HAP-1 (cell line): ENCODE results near the gene TEPSIN.

Experiments
- DNase-seq, 2 experiments: peaks; one replicate each; pipeline ENCODE4 v3.0.0-alpha.2; 2016 to 2020; ENCODE audit warnings: low spot score in 2 of 2
- H3K27me3 ChIP-seq: fragments of 250-450 bp; sonication (Bioruptor Pico); 2 replicates; pipeline ENCODE4 v1.5.1; 2020; ENCODE audit warnings: low read depth, mild to moderate bottlenecking, moderate library complexity
- H3K36me3 ChIP-seq: fragments of 250-450 bp; sonication (Bioruptor Pico); replicated peaks from 2 replicates; pipeline ENCODE4 v1.5.1; 2020; ENCODE audit warnings: mild to moderate bottlenecking
- H3K4me1 ChIP-seq: fragments of 250-450 bp; sonication (Bioruptor Pico); 2 replicates; pipeline ENCODE4 v1.5.1; 2020; ENCODE audit warnings: mild to moderate bottlenecking
- H3K4me3 ChIP-seq: fragments of 250-450 bp; sonication (Bioruptor Pico); 2 replicates; pipeline ENCODE4 v1.5.1; 2020; ENCODE audit warnings: mild to moderate bottlenecking, moderate library complexity
- H3K9me3 ChIP-seq: fragments of 250-450 bp; sonication (Bioruptor Pico); 2 replicates; pipeline ENCODE4 v1.5.1; 2020; ENCODE audit warnings: mild to moderate bottlenecking, moderate library complexity
- in situ Hi-C: fragments of 300-500 bp; cut with MboI; formaldehyde crosslinking; loops from 3 replicates; pipeline ENCODE4 v1.14.3; 2020; ENCODE audit warnings: low sequenced_read_pairs, inconsistent platforms, mixed read lengths

Gene TEPSIN

GRCh38 chr17:81194941-81195901 is 43.6 kb downstream of the TEPSIN start:
- no peaks in the 10 kb centered on the region for H3K4me1 ChIP-seq
- H3K9me3 ChIP-seq, result no peaks in the 10 kb centered on the region
- H3K4me3 ChIP-seq, result no peak overlapping the region
- H3K36me3 ChIP-seq, result peaks cover 16% of the 10 kb centered on the region
- DNase-seq, result no peak
- no peaks in the 10 kb centered on the region for H3K27me3 ChIP-seq
- in situ Hi-C loops, result no loop called here

GRCh38 chr17:81194225-81194760 is 44.6 kb downstream of the TEPSIN start:
- no peak for DNase-seq
- no peaks in the 10 kb centered on the region for H3K4me1 ChIP-seq
- no peaks in the 10 kb centered on the region for H3K9me3 ChIP-seq
- in situ Hi-C loops, result no loop called here
- peaks cover 17% of the 10 kb centered on the region for H3K36me3 ChIP-seq
- no peak overlapping the region for H3K4me3 ChIP-seq
- H3K27me3 ChIP-seq, result no peaks in the 10 kb centered on the region

- Histone ChIP-seq H3K36me3 (peaks cover 17% of the 10 kb centered on the region), H3K9me3 (no peaks in the 10 kb centered on the region), H3K4me1 (no peaks in the 10 kb centered on the region), H3K27me3 (no peaks in the 10 kb centered on the region), H3K4me3 (no peak overlapping the region)
- no peak for DNase-seq
- in situ Hi-C loops, result no loop called here
Measured at GRCh38 chr17:81193470-81194224, 45.2 kb downstream of the TEPSIN start.

GRCh38 chr17:81193051-81193410 is 45.8 kb downstream of the TEPSIN start:
- peaks cover 17% of the 10 kb centered on the region for H3K36me3 ChIP-seq
- no peak overlapping the region for H3K4me3 ChIP-seq
- DNase-seq, result no peak
- no peaks in the 10 kb centered on the region for H3K27me3 ChIP-seq
- no peaks in the 10 kb centered on the region for H3K9me3 ChIP-seq
- in situ Hi-C loops, result no loop called here
- H3K4me1 ChIP-seq, result no peaks in the 10 kb centered on the region

GRCh38 chr17:81192386-81193050 is 46.3 kb downstream of the TEPSIN start:
- in situ Hi-C loops, result no loop called here

GRCh38 chr17:81191646-81192045 is 47.2 kb downstream of the TEPSIN start:
- Histone ChIP-seq H3K27me3 (no peaks in the 10 kb centered on the region), H3K4me3 (no peak overlapping the region), H3K9me3 (no peaks in the 10 kb centered on the region), H3K36me3 (peaks cover 16% of the 10 kb centered on the region), H3K4me1 (no peaks in the 10 kb centered on the region)
- in situ Hi-C loops, result no loop called here
- no peak for DNase-seq

More at GRCh38 chr17:81192386-81193050, 46.3 kb downstream of the TEPSIN start:
- peaks cover 17% of the 10 kb centered on the region for H3K36me3 ChIP-seq
- no peaks in the 10 kb centered on the region for H3K27me3 ChIP-seq
- no peaks in the 10 kb centered on the region for H3K9me3 ChIP-seq
- no peak for DNase-seq
- no peak overlapping the region for H3K4me3 ChIP-seq
- no peaks in the 10 kb centered on the region for H3K4me1 ChIP-seq

GRCh38 chr17:81191116-81191515 is 47.7 kb downstream of the TEPSIN start:
- DNase-seq, result no peak
- Histone ChIP-seq H3K9me3 (no peaks in the 10 kb centered on the region), H3K4me3 (no peak overlapping the region), H3K36me3 (peaks cover 14% of the 10 kb centered on the region), H3K27me3 (no peaks in the 10 kb centered on the region), H3K4me1 (no peaks in the 10 kb centered on the region)
- in situ Hi-C loops, result no loop called here

- no peak for DNase-seq
- H3K4me1 ChIP-seq, result no peaks in the 10 kb centered on the region
- peaks cover 14% of the 10 kb centered on the region for H3K36me3 ChIP-seq
- H3K4me3 ChIP-seq, result no peak overlapping the region
- no peaks in the 10 kb centered on the region for H3K9me3 ChIP-seq
- in situ Hi-C loops, result no loop called here
- H3K27me3 ChIP-seq, result no peaks in the 10 kb centered on the region
Measured at GRCh38 chr17:81190591-81190990, 48.3 kb downstream of the TEPSIN start.

- Histone ChIP-seq H3K9me3 (no peaks in the 10 kb centered on the region), H3K4me1 (no peaks in the 10 kb centered on the region), H3K36me3 (peaks cover 8% of the 10 kb centered on the region), H3K27me3 (no peaks in the 10 kb centered on the region; the same call in 1 of the 2 replicates), H3K4me3 (no peak overlapping the region)
- no peak for DNase-seq
- in situ Hi-C loops, result no loop called here
Measured at GRCh38 chr17:81189670-81190530, 49.0 kb downstream of the TEPSIN start.

GRCh38 chr17:81189016-81189415 is 49.8 kb downstream of the TEPSIN start:
- DNase-seq, result no peak
- H3K4me3 ChIP-seq, result no peak overlapping the region
- H3K9me3 ChIP-seq, result no peaks in the 10 kb centered on the region
- no peaks in the 10 kb centered on the region; the same call in 1 of the 2 replicates for H3K27me3 ChIP-seq
- H3K4me1 ChIP-seq, result no peaks in the 10 kb centered on the region
- in situ Hi-C loops, result no loop called here
- peaks cover 3% of the 10 kb centered on the region; the same call in 1 of the 2 replicates for H3K36me3 ChIP-seq

- peaks cover 3% of the 10 kb centered on the region; the same call in 1 of the 2 replicates for H3K36me3 ChIP-seq
- H3K4me1 ChIP-seq, result no peaks in the 10 kb centered on the region
- no peaks in the 10 kb centered on the region for H3K9me3 ChIP-seq
- no peaks in the 10 kb centered on the region; the same call in 1 of the 2 replicates for H3K27me3 ChIP-seq
- H3K4me3 ChIP-seq, result no peak overlapping the region
- no peak for DNase-seq
- in situ Hi-C loops, result no loop called here
Measured at GRCh38 chr17:81188491-81188840, 50.4 kb downstream of the TEPSIN start.

- Histone ChIP-seq H3K36me3 (peaks cover 3% of the 10 kb centered on the region; the same call in 1 of the 2 replicates), H3K4me1 (no peaks in the 10 kb centered on the region), H3K27me3 (no peaks in the 10 kb centered on the region; the same call in 1 of the 2 replicates), H3K9me3 (no peaks in the 10 kb centered on the region), H3K4me3 (no peak overlapping the region)
- no peak for DNase-seq
- in situ Hi-C loops, result no loop called here
Measured at GRCh38 chr17:81187586-81188490, 51.0 kb downstream of the TEPSIN start.
